Subcutaneous abdominal adipose tissue (tissue), 5 donors: ENCODE results near the gene IL10RB.
"Not testable (repeated sequence)": the region's sequence is repeated elsewhere in the genome, so short reads cannot be mapped to it uniquely, and the experiment has no call there.

ENCODE experiments used
- H3K27ac ChIP-seq: one replicate; pipeline ENCODE4 v1.7.0; 2013; ENCODE audit warnings: low read depth, mild to moderate bottlenecking, inconsistent platforms, low read length, moderate library complexity
- H3K27me3 ChIP-seq, 5 donors: one replicate each; pipeline ENCODE4 v1.7.0; 2013; ENCODE audit warnings: low read length in 5 of 5, inconsistent platforms in 1 of 5; ENCODE audit not compliant: control insufficient read depth in 5 of 5, insufficient read depth in 4 of 5
- H3K36me3 ChIP-seq, 5 donors: one replicate each; pipeline ENCODE4 v1.7.0; 2013; ENCODE audit warnings: low read length in 5 of 5; ENCODE audit not compliant: control insufficient read depth in 5 of 5, insufficient read depth in 5 of 5
- H3K4me1 ChIP-seq, 5 donors: one replicate each; pipeline ENCODE4 v1.7.0; 2013; ENCODE audit warnings: low read length in 5 of 5, mild to moderate bottlenecking in 3 of 5, moderate library complexity in 1 of 5; ENCODE audit not compliant: control insufficient read depth in 5 of 5, insufficient read depth in 5 of 5
- H3K4me3 ChIP-seq, 5 donors: one replicate each; pipeline ENCODE4 v1.7.0; 2013; ENCODE audit warnings: low read length in 5 of 5, low read depth in 1 of 5
- H3K9ac ChIP-seq, 5 donors: one replicate each; pipeline ENCODE4 v1.7.0; 2013; ENCODE audit warnings: low read length in 5 of 5, mild to moderate bottlenecking in 4 of 5, moderate library complexity in 3 of 5
- H3K9me3 ChIP-seq, 5 donors: one replicate each; pipeline ENCODE4 v1.7.0; 2013; ENCODE audit warnings: low read length in 5 of 5; ENCODE audit not compliant: control insufficient read depth in 5 of 5
- donor health status: healthy.
- donor health status: healthy.
- donor health status: healthy.
- donor health status: healthy.
- donor health status: healthy.

Gene IL10RB

DNA sequence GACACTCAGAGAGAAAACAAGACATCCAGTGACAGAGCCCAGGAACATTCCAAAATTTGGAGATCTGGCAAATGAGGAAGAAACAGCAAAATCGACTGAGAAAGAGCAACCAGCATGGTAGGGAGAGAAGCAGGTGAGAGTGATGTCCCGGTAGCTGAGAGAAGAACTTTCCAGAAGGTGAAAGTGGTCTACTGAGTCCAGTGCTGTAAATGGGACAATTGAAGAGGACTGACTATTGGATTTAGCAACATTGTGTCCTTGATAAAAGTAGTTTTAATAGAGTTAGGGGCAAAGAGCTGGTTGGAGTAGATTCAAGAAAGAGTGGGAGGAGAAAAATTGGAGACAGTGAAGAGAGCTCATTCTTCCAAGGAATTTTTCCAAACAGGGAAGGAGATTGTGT, 15.0 kb upstream of the IL10RB start:
- Histone ChIP-seq H3K27ac (no peak overlapping the region), H3K4me3 (no peak overlapping the region), H3K36me3 (peaks cover 38 to 90% (median 64%) of the 10 kb centered on the region in 5 donors)

DNA sequence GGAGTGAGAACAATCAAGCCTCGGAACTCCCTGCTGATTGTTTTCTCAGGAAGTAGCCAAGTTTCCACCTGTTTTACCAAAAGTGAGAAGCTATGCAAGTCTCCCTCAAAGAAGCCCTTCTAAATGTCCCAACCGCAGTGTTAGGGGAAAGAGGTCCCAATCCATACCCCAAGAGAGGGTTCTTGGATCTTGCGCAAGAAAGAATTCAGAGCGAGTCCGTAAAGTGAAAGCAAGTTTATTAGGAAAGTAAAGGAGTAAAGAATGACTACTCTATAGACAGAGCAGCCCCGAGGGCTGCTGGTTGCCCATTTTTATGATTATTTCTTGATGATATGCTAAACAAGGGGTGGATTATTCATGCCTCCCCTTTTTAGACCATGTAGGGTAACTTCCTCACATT, 12.8 kb upstream of the IL10RB start:
- H3K9ac ChIP-seq, H3K4me3 ChIP-seq, H3K27me3 ChIP-seq, H3K9me3 ChIP-seq: not testable (repeated sequence)
- peaks cover 31 to 90% (median 53%) of the 10 kb centered on the region in 5 donors for H3K36me3 ChIP-seq
- peak overlapping the region; percentile 20 for H3K27ac ChIP-seq
- H3K4me1 ChIP-seq, result peaks cover 0 to 17% (median 0%) of the 10 kb centered on the region in 5 donors

More for the DNA sequence above, 15.0 kb upstream of the IL10RB start:
- Histone ChIP-seq H3K27me3 (no peaks in the 10 kb centered on the region), H3K4me1 (peaks cover 0 to 33% (median 9%) of the 10 kb centered on the region in 5 donors), H3K9me3 (no peaks in the 10 kb centered on the region), H3K9ac (no peak overlapping the region)

DNA sequence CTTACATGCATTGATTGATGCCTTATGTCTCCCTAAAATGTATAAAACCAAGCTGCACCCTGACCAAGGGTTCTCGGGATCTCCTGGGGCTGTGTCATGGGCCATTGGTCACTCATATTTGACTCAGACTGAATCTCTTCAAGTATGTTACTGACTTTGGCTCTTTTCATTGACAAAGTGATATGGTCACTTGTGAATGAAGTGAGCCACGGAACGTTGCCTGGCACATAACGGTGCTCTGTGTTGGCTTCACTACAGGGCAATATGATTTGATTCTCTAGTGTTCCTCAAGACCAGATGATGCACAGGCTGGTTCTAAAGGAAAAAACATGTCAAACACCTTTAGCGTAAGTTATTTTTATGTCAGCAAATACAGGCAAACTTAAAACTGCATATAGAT, 11.4 kb upstream of the IL10RB start:
- Histone ChIP-seq H3K9me3 (peaks cover 0 to 2% (median 0%) of the 10 kb centered on the region in 5 donors), H3K4me1 (peaks cover 0 to 17% (median 0%) of the 10 kb centered on the region in 5 donors), H3K4me3 (no peak overlapping the region), H3K36me3 (peaks cover 26 to 84% (median 44%) of the 10 kb centered on the region in 5 donors), H3K27me3 (no peaks in the 10 kb centered on the region), H3K9ac (no peak overlapping the region), H3K27ac (no peak overlapping the region)

DNA sequence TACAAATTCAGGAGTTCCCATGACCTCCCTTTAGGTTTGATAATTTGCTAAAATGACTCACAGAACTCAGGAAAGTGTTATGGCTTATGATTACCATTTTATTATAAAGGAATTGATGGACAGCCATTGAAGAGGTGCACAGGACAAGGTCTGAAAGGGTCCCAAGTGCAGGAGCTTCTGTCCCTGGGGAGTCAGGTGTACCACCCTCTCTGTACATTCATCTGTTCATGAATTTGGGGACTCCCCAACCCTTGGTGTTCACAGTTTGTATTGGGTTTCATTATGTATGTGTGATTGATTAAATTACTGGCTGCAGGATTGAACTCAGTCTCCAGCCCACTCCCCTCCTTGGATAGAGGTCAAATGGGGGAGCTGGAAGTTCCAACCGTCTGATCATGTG, 10.8 kb upstream of the IL10RB start:
- Histone ChIP-seq H3K9ac (no peak overlapping the region), H3K9me3 (peaks cover 0 to 2% (median 0%) of the 10 kb centered on the region in 5 donors), H3K27me3 (no peaks in the 10 kb centered on the region), H3K4me3 (no peak overlapping the region), H3K36me3 (peaks cover 26 to 80% (median 42%) of the 10 kb centered on the region in 5 donors), H3K27ac (no peak overlapping the region), H3K4me1 (peaks cover 0 to 17% (median 0%) of the 10 kb centered on the region in 5 donors)

DNA sequence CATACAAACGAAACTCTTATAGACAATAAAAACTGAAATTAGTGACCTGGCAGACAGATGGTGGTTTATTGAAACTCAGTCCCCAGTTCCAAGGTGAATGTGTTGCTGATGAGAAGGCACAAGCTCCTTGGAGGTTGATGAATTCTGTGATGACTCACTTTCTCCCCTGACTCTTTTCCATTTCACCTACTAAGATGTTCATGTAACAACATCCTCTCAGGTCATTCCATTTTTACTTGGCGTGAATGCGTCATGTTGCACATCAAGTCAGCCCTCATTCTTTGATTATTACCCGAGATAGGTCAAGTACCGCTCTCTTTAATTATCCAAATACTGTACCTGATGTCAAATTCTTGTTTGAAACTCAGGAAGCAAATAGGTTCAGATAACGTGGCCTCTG, 10.1 kb upstream of the IL10RB start:
- Histone ChIP-seq H3K4me1 (peaks cover 0 to 17% (median 0%) of the 10 kb centered on the region in 5 donors), H3K9ac (no peak overlapping the region), H3K4me3 (no peak overlapping the region), H3K9me3 (peaks cover 0 to 2% (median 0%) of the 10 kb centered on the region in 5 donors), H3K36me3 (peaks cover 25 to 76% (median 37%) of the 10 kb centered on the region in 5 donors), H3K27me3 (no peaks in the 10 kb centered on the region), H3K27ac (no peak overlapping the region)

DNA sequence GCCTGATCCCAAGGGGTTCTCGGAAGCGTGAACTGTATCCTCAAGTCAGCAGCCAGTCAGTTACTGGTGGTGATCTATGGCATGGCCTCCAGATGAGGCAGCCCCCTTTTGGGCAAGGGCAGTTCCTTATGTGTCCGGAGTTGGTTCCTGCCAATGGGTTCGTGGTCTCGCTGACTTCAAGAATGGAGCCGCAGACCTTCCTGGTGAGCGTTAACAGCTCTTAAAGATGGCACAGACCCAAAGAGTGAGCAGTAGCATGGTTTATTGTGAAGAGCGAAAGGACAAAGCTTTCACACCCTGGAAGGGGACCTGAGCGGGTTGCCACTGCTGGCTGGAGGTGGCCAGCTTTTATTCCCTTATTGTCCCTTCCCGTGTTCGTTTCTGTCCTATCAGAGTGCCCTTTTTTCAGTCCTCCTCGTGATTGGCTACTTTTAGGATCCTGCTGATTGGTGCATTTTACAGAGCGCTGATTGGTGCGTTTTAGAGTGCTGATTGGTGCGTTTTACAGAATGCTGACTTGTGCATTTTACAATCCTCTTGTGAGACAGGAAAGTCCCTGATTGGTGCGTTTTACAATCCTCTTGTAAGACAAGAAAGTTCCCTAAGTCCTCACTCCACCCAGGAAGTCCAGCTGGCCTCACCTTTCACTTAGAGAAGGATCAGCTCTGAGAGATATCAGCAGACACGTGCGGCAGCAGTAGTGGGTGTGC, 8.9 kb upstream of the IL10RB start:
- H3K4me1 ChIP-seq, result peaks cover 0 to 17% (median 0%) of the 10 kb centered on the region in 5 donors
- H3K36me3 ChIP-seq, result peaks cover 18 to 64% (median 32%) of the 10 kb centered on the region in 5 donors
- H3K4me3 ChIP-seq, result no peak overlapping the region
- peaks cover 0 to 2% (median 0%) of the 10 kb centered on the region in 5 donors for H3K9me3 ChIP-seq
- H3K27me3 ChIP-seq, result no peaks in the 10 kb centered on the region
- H3K9ac ChIP-seq, result no peak overlapping the region
- H3K27ac ChIP-seq, result no peak overlapping the region

DNA sequence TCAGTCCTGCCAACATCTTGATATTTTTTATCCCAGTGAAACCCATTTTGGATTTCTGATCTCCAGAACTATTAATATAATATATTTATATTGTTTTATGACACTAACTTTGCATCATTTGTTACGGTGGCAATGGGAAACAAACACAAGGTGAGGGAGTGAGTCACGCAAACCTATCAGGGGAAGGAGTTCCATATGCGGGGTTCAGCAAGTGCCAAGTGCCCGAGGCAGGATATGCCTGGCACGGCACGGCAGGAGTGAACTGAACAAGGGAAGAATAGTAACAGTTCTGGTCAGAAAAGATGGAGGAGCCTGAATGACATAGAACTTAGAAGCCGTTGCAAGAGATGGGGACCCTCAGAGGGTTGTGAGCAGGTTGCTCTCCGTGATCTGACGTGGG, 7.7 kb upstream of the IL10RB start:
- no peaks in the 10 kb centered on the region for H3K27me3 ChIP-seq
- peaks cover 0 to 2% (median 0%) of the 10 kb centered on the region in 5 donors for H3K9me3 ChIP-seq

DNA sequence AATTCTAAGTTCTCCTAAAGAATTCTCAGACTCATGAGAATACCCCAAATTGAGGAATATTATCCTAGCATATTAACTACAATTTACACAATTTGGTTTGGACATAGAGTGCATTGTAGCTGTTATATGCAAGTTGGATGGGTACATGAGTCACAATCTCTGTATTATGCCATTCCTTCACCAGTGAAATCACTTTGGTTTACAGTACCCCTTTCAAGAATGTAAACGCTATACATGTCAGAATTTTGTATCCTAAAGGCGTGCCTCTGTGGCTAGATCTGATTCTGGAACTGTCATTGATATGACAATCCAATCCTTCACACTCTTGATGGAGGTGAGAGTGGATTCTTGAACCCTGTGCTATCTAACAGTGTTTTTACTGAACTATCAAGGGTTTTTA, 6.7 kb upstream of the IL10RB start:
- no peak overlapping the region for H3K27ac ChIP-seq

More for the DNA sequence above, 7.7 kb upstream of the IL10RB start:
- H3K4me1 ChIP-seq, result peaks cover 0 to 6% (median 0%) of the 10 kb centered on the region in 5 donors
- no peak overlapping the region for H3K4me3 ChIP-seq
- peaks cover 13 to 62% (median 30%) of the 10 kb centered on the region in 5 donors for H3K36me3 ChIP-seq
- no peak overlapping the region for H3K27ac ChIP-seq
- no peak overlapping the region for H3K9ac ChIP-seq

DNA sequence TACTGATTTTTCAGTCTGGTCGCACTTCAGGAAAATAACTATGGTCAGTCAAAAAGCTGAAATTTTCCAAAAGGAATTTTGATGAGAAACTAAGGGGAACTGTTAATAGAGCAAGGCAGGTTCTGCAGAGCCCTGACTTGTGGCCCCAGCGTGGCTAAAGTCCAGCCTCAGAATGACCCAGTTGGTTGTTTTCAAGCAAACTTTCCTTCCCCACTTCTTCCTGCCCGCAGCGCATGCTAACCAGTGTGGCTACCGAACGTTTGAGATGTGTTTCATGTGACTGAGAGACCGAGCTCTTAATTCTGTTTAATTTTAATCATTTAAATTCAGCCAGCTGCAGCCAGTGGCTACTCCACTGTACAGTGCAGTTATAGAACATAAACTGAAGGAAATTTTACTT, 6.2 kb upstream of the IL10RB start:
- H3K27ac ChIP-seq, result no peak overlapping the region
- H3K9me3 ChIP-seq, result peaks cover 0 to 2% (median 0%) of the 10 kb centered on the region in 5 donors
- peaks cover 0 to 6% (median 0%) of the 10 kb centered on the region in 5 donors for H3K4me1 ChIP-seq
- no peak overlapping the region for H3K4me3 ChIP-seq
- H3K36me3 ChIP-seq, result peaks cover 9 to 55% (median 30%) of the 10 kb centered on the region in 5 donors
- no peaks in the 10 kb centered on the region for H3K27me3 ChIP-seq
- H3K9ac ChIP-seq, result no peak overlapping the region

More for the DNA sequence above, 6.7 kb upstream of the IL10RB start:
- peaks cover 0 to 6% (median 0%) of the 10 kb centered on the region in 5 donors for H3K4me1 ChIP-seq
- no peak overlapping the region for H3K9ac ChIP-seq
- H3K36me3 ChIP-seq, result peaks cover 10 to 60% (median 32%) of the 10 kb centered on the region in 5 donors
- H3K9me3 ChIP-seq, result peaks cover 0 to 2% (median 0%) of the 10 kb centered on the region in 5 donors
- H3K27me3 ChIP-seq, result no peaks in the 10 kb centered on the region
- H3K4me3 ChIP-seq, result no peak overlapping the region

DNA sequence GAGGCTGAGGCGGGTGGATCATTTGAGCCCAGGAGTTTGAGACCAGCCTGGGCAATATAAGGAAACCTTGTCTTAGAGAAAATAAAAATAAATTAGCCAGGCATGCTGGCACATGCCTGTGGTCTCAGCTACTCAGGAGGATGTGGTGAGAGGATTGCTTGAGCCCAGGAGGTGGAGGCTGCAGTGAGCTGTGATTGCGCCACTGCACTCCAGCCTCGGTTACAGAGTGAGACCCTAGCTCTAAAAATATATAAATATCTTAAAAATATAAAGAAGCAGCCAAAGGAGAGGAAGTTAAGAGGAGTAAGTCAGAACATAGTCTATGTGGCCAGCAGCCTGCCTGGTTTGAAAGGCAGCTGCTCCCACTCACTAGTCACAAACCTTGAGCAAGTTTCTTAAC, 4.5 kb upstream of the IL10RB start:
- Histone ChIP-seq H3K27ac (no peak overlapping the region), H3K27me3 (no peaks in the 10 kb centered on the region), H3K9me3 (peaks cover 0 to 2% (median 0%) of the 10 kb centered on the region in 5 donors), H3K4me1 (peaks cover 2 to 9% (median 7%) of the 10 kb centered on the region in 5 donors), H3K4me3 (no peak overlapping the region), H3K9ac (no peak overlapping the region), H3K36me3 (peaks cover 3 to 39% (median 25%) of the 10 kb centered on the region in 5 donors)
